ENCODE measurements around the gene SEPSECS. TPM values are rescaled to one million over a fixed set of nuclear protein-coding genes. Genes with fewer than 3 reads are reported as not detected.

The SEPSECS gene
- total RNA-seq, 1 experiment from 2014 or later, result 4.0 TPM

DNA sequence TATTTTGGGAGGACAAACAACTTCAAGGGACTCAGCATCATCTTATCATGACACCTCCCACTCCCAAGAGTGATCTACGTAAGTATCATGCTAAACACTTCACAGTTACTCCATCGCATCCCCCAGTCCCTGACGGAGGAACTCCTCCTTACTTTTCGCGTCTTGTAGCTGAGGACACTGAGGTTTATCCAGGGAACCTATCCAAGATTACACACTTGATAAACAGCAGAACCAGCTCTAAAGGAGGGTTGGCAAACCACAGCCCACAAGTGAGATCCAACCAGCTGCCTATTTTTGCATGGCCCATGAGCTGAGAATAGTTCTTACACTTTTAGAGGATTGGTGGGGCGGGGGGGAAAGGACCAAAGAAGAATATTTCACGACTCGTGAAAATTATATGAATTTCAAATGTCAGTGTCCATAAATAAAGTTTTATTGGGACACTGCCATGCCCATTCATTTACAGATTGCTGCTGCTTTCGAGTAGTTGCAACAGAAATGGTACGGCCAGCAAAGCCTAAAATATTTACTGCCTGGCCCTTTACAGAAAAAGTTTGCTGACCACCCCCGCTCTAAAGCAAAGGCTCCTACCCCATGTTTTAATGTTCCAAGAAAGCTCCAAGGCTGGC is 47.8 kb downstream of the SEPSECS start:
- POLR2A ChIA-PET, result no interaction called here
- Histone ChIP-seq H3K4me1 (ENCODE audit: control insufficient read depth, insufficient read depth, low read length) (no peaks in the 10 kb centered on the region), H3K9me3 (ENCODE audit: control insufficient read depth, insufficient read depth, low read depth, low read length) (no peaks in the 10 kb centered on the region), H3K27ac (ENCODE audit: low read length) (no peak overlapping the region), H3K27me3 (ENCODE audit: control insufficient read depth, insufficient read depth, low read length) (no peaks in the 10 kb centered on the region), H3K36me3 (ENCODE audit: control insufficient read depth, insufficient read depth, low read length) (no peaks in the 10 kb centered on the region), H3K4me3 (ENCODE audit: low read depth in 2 of 2, low read length in 2 of 2) (no peak overlapping the region)
- DNase-seq (ENCODE audit: low read depth, low spot score) (no peak), ATAC-seq (no peak)
- BruUV-seq (replicated peaks), result no TSS peak
- CTCF ChIA-PET, result no interaction called here
- intact Hi-C loops (cut with micrococcal nuclease; ENCODE audit: unreplicated experiment), result no loop called here
- TF ChIP-seq POLR2AphosphoS5 (IDR thresholded peaks at IDR 0.05; ENCODE audit: low read depth, low read length), result no peak
- no peak for TF ChIP-seq SIN3A (IDR thresholded peaks at IDR 0.05; ENCODE audit: borderline replicate concordance, insufficient read depth, low read depth, low read length)
- TF ChIP-seq, protein P1, sequence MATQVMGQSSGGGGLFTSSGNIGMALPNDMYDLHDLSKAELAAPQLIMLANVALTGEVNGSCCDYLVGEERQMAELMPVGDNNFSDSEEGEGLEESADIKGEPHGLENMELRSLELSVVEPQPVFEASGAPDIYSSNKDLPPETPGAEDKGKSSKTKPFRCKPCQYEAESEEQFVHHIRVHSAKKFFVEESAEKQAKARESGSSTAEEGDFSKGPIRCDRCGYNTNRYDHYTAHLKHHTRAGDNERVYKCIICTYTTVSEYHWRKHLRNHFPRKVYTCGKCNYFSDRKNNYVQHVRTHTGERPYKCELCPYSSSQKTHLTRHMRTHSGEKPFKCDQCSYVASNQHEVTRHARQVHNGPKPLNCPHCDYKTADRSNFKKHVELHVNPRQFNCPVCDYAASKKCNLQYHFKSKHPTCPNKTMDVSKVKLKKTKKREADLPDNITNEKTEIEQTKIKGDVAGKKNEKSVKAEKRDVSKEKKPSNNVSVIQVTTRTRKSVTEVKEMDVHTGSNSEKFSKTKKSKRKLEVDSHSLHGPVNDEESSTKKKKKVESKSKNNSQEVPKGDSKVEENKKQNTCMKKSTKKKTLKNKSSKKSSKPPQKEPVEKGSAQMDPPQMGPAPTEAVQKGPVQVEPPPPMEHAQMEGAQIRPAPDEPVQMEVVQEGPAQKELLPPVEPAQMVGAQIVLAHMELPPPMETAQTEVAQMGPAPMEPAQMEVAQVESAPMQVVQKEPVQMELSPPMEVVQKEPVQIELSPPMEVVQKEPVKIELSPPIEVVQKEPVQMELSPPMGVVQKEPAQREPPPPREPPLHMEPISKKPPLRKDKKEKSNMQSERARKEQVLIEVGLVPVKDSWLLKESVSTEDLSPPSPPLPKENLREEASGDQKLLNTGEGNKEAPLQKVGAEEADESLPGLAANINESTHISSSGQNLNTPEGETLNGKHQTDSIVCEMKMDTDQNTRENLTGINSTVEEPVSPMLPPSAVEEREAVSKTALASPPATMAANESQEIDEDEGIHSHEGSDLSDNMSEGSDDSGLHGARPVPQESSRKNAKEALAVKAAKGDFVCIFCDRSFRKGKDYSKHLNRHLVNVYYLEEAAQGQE (IDR thresholded peaks at IDR 0.05; ENCODE audit: insufficient read depth in 1 of 2, low read depth in 2 of 2, low read length in 1 of 2), result no peak
- no peak for TF ChIP-seq TCF7L2 (IDR thresholded peaks at IDR 0.05; ENCODE audit: low read depth, low read length)
- TF ChIP-seq, protein P2, sequence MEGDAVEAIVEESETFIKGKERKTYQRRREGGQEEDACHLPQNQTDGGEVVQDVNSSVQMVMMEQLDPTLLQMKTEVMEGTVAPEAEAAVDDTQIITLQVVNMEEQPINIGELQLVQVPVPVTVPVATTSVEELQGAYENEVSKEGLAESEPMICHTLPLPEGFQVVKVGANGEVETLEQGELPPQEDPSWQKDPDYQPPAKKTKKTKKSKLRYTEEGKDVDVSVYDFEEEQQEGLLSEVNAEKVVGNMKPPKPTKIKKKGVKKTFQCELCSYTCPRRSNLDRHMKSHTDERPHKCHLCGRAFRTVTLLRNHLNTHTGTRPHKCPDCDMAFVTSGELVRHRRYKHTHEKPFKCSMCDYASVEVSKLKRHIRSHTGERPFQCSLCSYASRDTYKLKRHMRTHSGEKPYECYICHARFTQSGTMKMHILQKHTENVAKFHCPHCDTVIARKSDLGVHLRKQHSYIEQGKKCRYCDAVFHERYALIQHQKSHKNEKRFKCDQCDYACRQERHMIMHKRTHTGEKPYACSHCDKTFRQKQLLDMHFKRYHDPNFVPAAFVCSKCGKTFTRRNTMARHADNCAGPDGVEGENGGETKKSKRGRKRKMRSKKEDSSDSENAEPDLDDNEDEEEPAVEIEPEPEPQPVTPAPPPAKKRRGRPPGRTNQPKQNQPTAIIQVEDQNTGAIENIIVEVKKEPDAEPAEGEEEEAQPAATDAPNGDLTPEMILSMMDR (IDR thresholded peaks at IDR 0.05), result no peak
- in situ Hi-C loops (cut with HindIII; ENCODE audit: low pct_unique_long_range_greater_than_20kb, low sequenced_read_pairs), result no loop called here

DNA sequence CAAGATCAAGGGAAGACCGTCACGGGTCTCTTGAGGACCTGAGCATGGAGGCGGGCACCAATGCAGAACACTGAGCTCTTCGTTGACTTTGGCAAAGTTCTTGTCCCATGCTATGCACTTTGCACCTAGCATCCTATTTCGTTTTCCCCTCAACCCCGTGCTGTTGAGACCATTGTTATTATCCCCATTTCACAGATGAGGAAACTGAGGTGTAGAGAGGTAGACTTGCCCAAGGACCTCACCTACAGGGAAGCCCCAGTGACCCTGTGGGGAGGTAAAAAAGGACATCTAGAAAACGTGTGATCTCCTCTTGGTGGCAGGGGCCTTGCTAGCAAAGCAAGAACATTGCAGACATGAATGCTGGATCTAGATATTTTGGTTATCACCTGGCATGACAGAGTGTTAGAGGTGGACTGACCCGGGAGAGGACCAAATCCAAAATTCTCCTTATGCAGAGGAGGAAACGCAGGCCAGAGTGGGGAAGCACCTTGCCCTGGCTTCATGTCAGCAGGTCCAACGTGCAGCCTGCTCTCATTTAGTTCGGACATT is 48.5 kb downstream of the SEPSECS start:
- Histone ChIP-seq H3K27ac (ENCODE audit: low read length) (no peak overlapping the region), H3K9me3 (ENCODE audit: control insufficient read depth, insufficient read depth, low read depth, low read length) (no peaks in the 10 kb centered on the region), H3K36me3 (ENCODE audit: control insufficient read depth, insufficient read depth, low read length) (no peaks in the 10 kb centered on the region), H3K4me3 (ENCODE audit: low read depth in 2 of 2, low read length in 2 of 2) (no peak overlapping the region), H3K4me1 (ENCODE audit: control insufficient read depth, insufficient read depth, low read length) (no peaks in the 10 kb centered on the region), H3K27me3 (ENCODE audit: control insufficient read depth, insufficient read depth, low read length) (no peaks in the 10 kb centered on the region)
- ChIA-PET CTCF (no interaction called here), POLR2A (no interaction called here)
- BruUV-seq (replicated peaks), result no TSS peak
- no peak for ATAC-seq
- in situ Hi-C loops (cut with HindIII; ENCODE audit: low pct_unique_long_range_greater_than_20kb, low sequenced_read_pairs), result no loop called here
- DNase-seq (ENCODE audit: low read depth, low spot score), result no peak
- no peak for TF ChIP-seq TCF7L2 (IDR thresholded peaks at IDR 0.05; ENCODE audit: low read depth, low read length)
- TF ChIP-seq, protein P2 (IDR thresholded peaks at IDR 0.05), result no peak
- TF ChIP-seq SIN3A (IDR thresholded peaks at IDR 0.05; ENCODE audit: borderline replicate concordance, insufficient read depth, low read depth, low read length), result no peak
- no peak for TF ChIP-seq POLR2AphosphoS5 (IDR thresholded peaks at IDR 0.05; ENCODE audit: low read depth, low read length)
- TF ChIP-seq, protein P1 (IDR thresholded peaks at IDR 0.05; ENCODE audit: insufficient read depth in 1 of 2, low read depth in 2 of 2, low read length in 1 of 2), result no peak
- intact Hi-C loops (cut with micrococcal nuclease; ENCODE audit: unreplicated experiment), result no loop called here

Data from Panc1 (cell line).